Left lung (tissue), 10 donors: ENCODE results near the gene CHMP4A. TPM values are rescaled to one million over a fixed set of nuclear protein-coding genes. Genes with fewer than 3 reads are reported as not detected.

Experiments
- ATAC-seq: fragments of 200-7000 bp; cut with Tn5 transposase; one replicate; pipeline ENCODE4 v1.9.1; 2020; ENCODE audit warnings: moderate library complexity
- DNase-seq, 4 donors: peaks; one replicate each; pipeline ENCODE4 v3.0.0-alpha.2; 2013 to 2020
- H3K27ac ChIP-seq, 2 donors: fragments of 200-600 bp; sonication (generic) in 1 of 2; one replicate each; pipeline versions ENCODE4 v1.5.0 to v1.8.0; 2020 to 2021
- H3K27me3 ChIP-seq, 2 donors: fragments of 200-600 bp; sonication (generic) in 1 of 2; one replicate each; pipeline versions ENCODE4 v1.5.0 to v1.8.0; 2020 to 2021
- H3K36me3 ChIP-seq, 2 donors: fragments of 200-600 bp; sonication (generic) in 1 of 2; one replicate each; pipeline versions ENCODE4 v1.5.0 to v1.8.0; 2020 to 2021
- H3K4me1 ChIP-seq, 2 donors: fragments of 200-600 bp; one replicate each; pipeline ENCODE4 v1.8.0; 2021
- H3K4me3 ChIP-seq, 2 donors: fragments of 200-600 bp; sonication (generic) in 1 of 2; one replicate each; pipeline versions ENCODE4 v1.5.0 to v1.8.0; 2020 to 2021; ENCODE audit warnings: mild to moderate bottlenecking in 1 of 2
- H3K9me3 ChIP-seq, 2 donors: fragments of 200-600 bp; sonication (generic) in 1 of 2; one replicate each; pipeline versions ENCODE4 v1.5.0 to v1.8.0; 2020 to 2021
- CTCF ChIP-seq, 2 donors: fragments of 200-600 bp; sonication (generic) in 1 of 2; IDR thresholded peaks; one replicate each; pipeline versions ENCODE4 v1.5.0 to v1.8.0; 2021; ENCODE audit warnings: antibody characterized with exemption in 2 of 2
- intact Hi-C, 2 donors: fragments of 100-400 bp; cut with DNase I; formaldehyde crosslinking; loops; one replicate each; pipeline versions ENCODE4 v1.11.2 to v1.14.2; 2022
- polyA plus RNA-seq, 6 donors: library from polyadenylated mRNA; unstranded; fragments of 120-200 nt; gene quantifications; one replicate each; pipeline ENCODE4 v1.2.1, GENCODE V29; 2013; ENCODE audit not compliant: insufficient read length in 6 of 6
- total RNA-seq, 2 donors: library from RNA; stranded (reverse); fragmentation: NEBNext Ultra II Directional; extraction: Animal tissue kit (Norgen Biotek cat#: 25700); gene quantifications; one replicate each; pipeline ENCODE4 v1.2.1, GENCODE V29; 2021
- donor health status: DM: no; HTN: yes; CAD: no.
- donor health status: DM: no; HTN: no; CAD: no.

Gene CHMP4A
- total and polyA plus RNA-seq, 8 donors = 35.0 to 64.6 (median 56.9) TPM

- H3K4me3 ChIP-seq = no peak overlapping the region
Observed at GRCh38 chr14:24235804-24236688, 22.8 kb upstream of the CHMP4A start.

GRCh38 chr14:24234095-24235005 is 21.1 kb upstream of the CHMP4A start:
- TF ChIP-seq CTCF (IDR thresholded peaks at IDR 0.05) = no peak
- Histone ChIP-seq H3K36me3 (peaks cover 0 to 42% of the 10 kb centered on the region in 2 donors), H3K4me1 (peaks cover 23 to 62% of the 10 kb centered on the region in 2 donors)

More at GRCh38 chr14:24235804-24236688, 22.8 kb upstream of the CHMP4A start:
- Histone ChIP-seq H3K27me3 (no peaks in the 10 kb centered on the region), H3K36me3 (peaks cover 0 to 59% of the 10 kb centered on the region in 2 donors), H3K4me1 (peaks cover 36 to 67% of the 10 kb centered on the region in 2 donors), H3K27ac (peak overlapping the region in 1 of 2 donors; percentile 39), H3K9me3 (no peaks in the 10 kb centered on the region)
- no peak for DNase-seq
- TF ChIP-seq CTCF (IDR thresholded peaks at IDR 0.05) = no peak
- intact Hi-C loops = no loop called here
- no peak for ATAC-seq

GRCh38 chr14:24233538-24233866 is 20.2 kb upstream of the CHMP4A start:
- H3K27ac ChIP-seq = peak overlapping the region; percentile 93 to 99
- DNase-seq (no peak), ATAC-seq (no peak)
- H3K36me3 ChIP-seq = peaks cover 0 to 34% of the 10 kb centered on the region in 2 donors
- intact Hi-C loops = no loop called here
- no peak for TF ChIP-seq CTCF (IDR thresholded peaks at IDR 0.05)
- peak overlapping the region; percentile 80 to 84 for H3K4me3 ChIP-seq
- no peaks in the 10 kb centered on the region for H3K9me3 ChIP-seq
- H3K4me1 ChIP-seq = peaks cover 21 to 53% of the 10 kb centered on the region in 2 donors
- H3K27me3 ChIP-seq = no peaks in the 10 kb centered on the region

More at GRCh38 chr14:24234095-24235005, 21.1 kb upstream of the CHMP4A start:
- peak overlapping the region in 1 of 2 donors; percentile 84 for H3K4me3 ChIP-seq
- no peaks in the 10 kb centered on the region for H3K9me3 ChIP-seq
- peak overlapping the region in 1 of 2 donors; percentile 99 for H3K27ac ChIP-seq
- H3K27me3 ChIP-seq = no peaks in the 10 kb centered on the region
- DNase-seq = no peak
- ATAC-seq = no peak
- intact Hi-C loops = no loop called here

- Histone ChIP-seq H3K27ac (peak within 1 kb of the TSS; percentile 93 to 99), H3K27me3 (no peaks in the 10 kb centered on the region), H3K4me1 (peaks cover 21 to 47% of the 10 kb centered on the region in 2 donors), H3K9me3 (no peaks in the 10 kb centered on the region), H3K4me3 (peak within 1 kb of the TSS; percentile 80 to 84), H3K36me3 (peaks cover 0 to 34% of the 10 kb centered on the region in 2 donors)
- intact Hi-C loops = no loop called here
- TF ChIP-seq CTCF (IDR thresholded peaks at IDR 0.05) = no peak
- peak; percentile 68 for ATAC-seq
- no peak for DNase-seq
Observed at GRCh38 chr14:24232645-24233537, 19.6 kb upstream of the CHMP4A start, which contains the start of gene GMPR2. Gene GMPR2, plus strand, starts transcription at chr14:24232929. Its CDS starts 325 bp downstream, at chr14:24233254.
